SK-N-MC (cell line): ENCODE data around the gene HOXA5.

Source experiments
- EZH2 ChIP-seq: fragments of 200-600 bp; sonication (generic); IDR thresholded peaks from one replicate; pipeline ENCODE4 v1.6.1; 2017; ENCODE audit warnings: antibody characterized with exemption
- FOXP2 ChIP-seq: optimal IDR thresholded peaks from 2 replicates; pipeline ENCODE3; 2011; ENCODE audit warnings: mild to moderate bottlenecking, moderate library complexity; ENCODE audit not compliant: insufficient read depth; ENCODE audit errors: extremely low read length, control extremely low read depth
- POLR2AphosphoS5 ChIP-seq: IDR thresholded peaks from 2 replicates; pipeline ENCODE4 v1.6.1; 2012; ENCODE audit warnings: mild to moderate bottlenecking, low read depth, low read length, borderline replicate concordance

DNA sequence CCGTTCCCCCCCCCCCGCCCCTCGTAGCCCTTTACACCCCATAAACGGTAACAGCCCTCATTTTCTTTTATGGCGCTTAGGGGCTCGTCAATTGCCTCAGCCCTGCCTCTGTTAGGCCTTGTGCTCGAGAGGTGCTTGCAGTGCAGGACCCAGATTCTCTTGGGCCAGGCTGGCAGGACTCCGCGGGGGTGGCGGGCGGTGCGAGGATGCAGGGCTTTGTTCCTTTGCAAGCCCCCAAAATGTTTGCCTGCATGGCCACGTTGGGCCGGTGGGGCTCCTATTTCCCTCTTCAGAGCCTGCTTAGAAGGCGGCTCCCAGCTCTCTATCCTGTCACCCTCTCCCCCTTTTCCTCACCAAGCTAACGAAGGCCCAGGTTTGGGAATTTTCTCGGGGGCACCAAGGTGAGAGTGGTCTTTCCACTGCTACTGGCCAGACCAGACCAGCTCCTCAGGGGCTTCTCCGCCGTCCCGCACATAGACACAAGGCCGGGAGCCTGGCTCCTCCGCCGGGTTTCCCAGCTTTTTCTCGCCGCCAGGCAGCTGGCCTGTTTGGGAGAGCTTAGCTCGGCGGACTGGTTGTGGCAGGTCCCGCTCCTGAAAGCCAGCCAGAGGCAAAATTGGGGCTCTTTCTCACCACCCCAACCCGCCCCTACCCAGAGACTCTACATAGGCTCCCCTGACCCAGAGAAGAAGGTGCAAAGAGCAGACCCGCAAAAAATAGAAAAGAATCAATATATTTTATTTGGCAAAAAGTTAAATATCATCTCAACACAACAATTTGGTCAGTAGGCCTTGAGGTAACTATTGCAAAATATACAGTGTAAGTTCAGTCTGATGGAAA, 18.5 kb upstream of the HOXA5 start:
- TF ChIP-seq EZH2 (no peak), POLR2AphosphoS5 (no peak), FOXP2 (no peak)
